DMS153 treated with DMSO at 0.1 percent for 48 hours (cell line): ENCODE results near the gene CA6.
A peak's percentile ranks its signal among the peaks of the same experiment; 100 is the strongest.
"Not testable (repeated sequence)": the region's sequence is repeated elsewhere in the genome, so short reads cannot be mapped to it uniquely, and the experiment has no call there.

Source experiments
- DNase-seq: peaks from one replicate; lab custom pipeline; 2025; ENCODE audit not compliant: unreplicated experiment; lab: John Stamatoyannopoulos, UW

The CA6 gene

DNA sequence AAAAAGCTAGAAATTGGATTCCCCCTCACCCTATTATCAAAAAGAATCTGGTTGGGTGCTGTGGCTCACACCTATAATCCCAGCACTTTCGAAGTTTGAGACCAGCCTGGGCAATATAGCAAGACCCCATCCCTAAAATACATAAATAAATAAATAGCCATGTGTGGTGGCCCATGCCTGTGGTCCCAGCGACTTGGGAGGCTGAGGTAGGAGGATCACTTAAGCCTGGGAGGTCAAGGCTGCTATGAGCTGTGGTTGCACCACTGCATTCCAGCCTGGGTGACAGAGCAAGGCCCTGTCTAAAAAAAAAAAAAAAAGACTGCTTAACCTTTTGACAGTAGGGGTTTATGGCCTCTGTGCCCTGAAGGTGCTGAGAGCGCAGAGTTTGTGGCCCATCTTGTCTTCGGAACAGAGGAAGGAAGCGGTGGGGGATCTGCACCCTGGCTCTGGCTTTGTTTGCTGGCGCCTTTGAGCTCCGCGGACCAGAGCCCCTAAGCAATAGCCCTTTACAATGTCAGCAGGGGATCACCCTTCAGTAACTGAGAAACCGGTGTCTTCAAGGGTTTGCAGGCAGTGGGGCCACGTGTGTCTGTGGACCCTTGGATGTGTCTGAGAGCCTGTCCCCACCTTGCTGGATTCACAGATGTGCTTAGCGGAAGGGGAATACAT is 58.5 kb downstream of the CA6 start:
- no peak for DNase-seq

DNA sequence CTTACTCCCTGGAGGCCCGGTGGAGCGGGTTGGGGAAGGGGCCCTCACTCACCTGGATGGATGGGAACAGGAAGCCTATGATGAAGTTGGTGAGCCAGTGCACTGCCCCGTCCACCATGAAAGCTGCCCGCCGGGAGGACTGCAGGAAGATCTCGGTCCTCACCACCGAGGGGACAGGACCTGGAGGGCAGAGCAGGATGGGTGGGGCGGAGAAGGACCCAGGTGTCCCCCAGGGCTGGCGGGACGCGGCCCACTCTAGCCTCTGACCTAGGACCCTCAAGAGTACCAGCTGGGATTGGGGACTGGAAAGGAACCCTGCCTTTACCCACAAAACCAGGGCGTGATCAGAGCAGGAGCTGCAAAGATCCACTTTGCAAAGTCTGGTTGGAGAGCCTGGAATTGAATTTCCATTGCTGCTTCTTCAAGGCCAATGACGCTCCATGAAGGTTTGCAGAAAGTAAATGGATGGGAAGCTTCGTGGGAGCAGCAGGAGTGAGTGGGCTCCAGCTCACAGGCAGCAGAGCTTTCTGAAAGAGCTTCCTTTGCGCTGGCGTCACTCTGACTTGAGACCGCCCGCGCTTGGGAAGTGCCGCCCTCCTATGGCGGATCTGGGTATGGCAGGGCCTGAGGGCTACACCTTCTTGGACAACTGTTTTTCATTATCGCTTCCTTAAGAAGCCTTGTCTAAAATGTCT is 59.2 kb downstream of the CA6 start:
- DNase-seq, result peak; percentile 19

DNA sequence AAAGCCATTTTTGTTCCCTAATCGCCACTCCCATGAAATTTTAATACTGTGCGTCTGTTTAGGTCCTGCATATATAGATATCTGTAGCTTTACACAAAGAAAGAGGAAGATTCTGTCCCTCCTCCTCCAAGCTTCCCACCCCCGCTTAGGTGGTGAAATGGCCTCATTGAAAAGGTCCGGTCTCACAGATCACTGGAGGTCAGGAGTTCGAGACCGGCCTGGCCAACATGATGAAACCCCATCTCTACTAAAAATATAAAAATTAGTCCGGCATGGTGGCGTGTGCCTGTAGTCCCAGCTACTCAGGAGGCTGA is 59.7 kb downstream of the CA6 start:
- DNase-seq, result no peak

DNA sequence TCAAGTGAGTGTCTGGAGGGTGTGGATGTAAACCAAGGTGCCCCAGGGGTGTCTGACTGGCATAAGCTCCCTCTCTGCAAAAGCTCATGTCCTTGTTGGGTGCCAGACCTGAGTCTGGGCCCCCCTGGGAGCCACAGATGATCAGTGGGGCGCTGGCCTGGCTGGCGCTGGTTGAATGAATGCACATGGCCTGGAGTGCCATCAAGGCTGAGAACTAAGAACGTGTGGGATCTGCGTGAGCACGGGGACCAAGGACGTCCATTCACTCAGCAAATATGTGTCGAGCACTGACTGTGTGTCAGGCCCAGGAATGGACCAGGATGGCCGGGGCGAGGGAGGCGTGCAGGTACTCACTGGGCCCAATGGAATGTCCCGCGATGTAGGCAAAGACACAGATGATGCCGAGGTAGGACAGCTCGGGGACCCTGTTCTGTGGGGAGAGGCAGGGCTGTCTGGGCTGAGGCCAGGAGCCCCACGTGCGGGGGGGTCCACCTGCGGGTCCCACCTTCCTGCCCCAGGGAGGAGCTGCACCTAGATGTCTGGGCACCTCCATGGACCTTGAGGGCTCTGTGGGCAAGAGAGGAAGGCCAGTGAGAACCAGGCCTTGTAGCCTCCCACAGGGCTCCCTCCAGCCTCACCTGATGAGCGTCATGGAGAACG is 61.4 kb downstream of the CA6 start:
- no peak for DNase-seq

DNA sequence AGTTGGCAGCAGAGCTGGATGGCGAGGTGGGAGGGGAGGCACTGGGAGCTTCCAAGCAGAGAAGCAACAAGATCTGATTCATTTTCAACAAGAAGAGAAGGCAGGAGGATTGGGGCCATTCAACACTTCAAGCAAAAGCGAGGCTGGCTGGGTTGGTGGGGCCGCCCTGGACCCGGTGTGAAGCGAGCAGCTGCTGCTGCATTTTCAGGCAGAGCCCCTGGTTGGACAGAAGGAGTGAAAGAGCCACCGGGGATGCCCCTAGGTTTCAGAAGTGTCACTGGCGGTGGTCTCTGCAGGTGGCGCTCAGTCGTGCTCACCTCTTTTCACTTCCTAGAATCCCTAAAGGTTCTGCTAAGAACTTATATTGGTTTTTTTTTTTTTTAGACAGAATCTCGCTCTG is 62.6 kb downstream of the CA6 start:
- DNase-seq, result no peak

DNA sequence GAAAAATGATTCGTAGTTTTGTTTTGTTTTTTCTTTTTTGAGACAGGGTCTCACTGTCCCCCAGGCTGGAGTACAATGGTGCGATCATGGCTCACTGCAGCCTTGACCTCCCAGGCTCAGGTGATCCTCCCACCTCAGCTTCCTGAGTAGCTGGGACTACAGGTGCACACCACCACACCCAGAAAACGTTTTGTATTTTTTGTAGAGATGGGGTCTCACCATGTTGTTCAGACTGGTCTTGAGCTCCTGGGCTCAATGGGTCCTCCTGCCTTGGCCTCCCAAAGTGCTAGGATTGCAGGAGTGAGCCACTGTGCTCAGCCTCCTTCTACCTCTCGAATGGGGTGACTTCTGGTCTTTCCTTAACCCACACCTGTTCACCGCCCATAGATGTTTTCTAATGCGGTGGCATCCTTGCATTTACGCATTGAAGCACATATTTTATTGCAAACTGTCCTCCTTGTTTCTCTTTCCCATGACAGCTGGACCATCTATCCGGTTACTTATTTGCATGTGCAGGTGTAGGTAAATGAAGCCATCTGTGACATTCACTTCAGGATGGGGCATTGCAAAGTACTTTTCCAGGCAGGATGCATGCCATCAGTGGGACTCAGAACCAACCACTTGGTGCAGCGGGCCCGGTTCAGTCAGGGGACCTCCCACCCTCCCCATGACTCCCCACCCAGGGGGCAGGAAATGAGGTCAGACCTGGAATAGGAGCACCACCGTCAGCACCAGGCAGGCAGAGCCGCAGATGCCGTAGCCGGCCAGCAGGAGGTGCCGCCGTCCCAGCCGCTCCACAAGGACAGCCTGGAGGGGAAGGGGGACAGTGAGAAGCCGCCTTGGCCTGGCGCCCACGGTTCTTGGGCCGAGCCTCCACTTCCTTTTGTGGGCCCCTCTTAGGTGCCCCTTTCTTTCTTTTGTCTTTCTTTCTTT is 64.0 kb downstream of the CA6 start:
- no peak for DNase-seq

DNA sequence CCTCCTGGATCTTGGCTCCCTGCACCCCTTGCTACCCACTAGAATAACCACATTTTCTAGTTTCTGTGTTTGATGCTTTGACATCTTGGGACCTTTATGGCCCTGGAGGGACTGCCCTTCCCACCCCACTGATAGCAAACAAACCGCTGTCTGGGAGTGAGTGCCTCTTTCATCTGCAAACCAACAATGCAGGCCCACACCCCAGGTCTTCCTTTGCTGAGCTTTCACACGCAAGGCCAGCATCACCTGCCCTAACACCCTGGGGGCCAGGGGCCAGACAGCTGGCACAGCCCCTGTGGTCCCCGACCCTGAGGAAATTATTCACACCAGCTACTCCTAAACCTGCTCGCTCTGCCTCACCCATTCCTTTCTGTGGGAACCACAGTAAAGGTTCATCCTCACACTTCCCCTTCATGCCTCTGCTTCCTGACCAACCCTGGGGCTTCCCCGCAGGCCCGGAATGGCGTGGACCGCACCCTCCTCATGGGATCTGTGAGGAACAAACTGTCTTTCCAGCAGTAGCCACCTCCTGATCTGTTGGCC is 65.2 kb downstream of the CA6 start:
- no peak for DNase-seq

DNA sequence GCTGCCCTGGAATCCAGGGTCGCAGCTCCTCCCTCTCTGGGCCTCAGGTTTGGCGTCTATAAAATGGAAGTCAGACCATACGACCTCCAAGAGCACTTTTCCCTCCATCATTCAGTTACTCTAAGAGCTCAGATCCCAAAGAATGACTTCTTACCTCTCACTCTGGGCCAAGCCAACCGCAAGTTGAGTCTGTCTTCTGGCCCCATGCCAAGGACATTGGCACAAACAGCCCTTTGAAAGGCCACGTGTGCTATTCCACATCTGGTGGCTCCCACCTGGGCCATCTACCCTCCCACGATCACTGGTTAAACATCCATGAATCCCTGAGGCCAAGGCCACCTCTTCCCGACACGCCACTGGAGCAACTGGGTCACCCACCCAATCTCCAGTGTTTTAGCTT is 68.2 kb downstream of the CA6 start:
- DNase-seq, result no peak

DNA sequence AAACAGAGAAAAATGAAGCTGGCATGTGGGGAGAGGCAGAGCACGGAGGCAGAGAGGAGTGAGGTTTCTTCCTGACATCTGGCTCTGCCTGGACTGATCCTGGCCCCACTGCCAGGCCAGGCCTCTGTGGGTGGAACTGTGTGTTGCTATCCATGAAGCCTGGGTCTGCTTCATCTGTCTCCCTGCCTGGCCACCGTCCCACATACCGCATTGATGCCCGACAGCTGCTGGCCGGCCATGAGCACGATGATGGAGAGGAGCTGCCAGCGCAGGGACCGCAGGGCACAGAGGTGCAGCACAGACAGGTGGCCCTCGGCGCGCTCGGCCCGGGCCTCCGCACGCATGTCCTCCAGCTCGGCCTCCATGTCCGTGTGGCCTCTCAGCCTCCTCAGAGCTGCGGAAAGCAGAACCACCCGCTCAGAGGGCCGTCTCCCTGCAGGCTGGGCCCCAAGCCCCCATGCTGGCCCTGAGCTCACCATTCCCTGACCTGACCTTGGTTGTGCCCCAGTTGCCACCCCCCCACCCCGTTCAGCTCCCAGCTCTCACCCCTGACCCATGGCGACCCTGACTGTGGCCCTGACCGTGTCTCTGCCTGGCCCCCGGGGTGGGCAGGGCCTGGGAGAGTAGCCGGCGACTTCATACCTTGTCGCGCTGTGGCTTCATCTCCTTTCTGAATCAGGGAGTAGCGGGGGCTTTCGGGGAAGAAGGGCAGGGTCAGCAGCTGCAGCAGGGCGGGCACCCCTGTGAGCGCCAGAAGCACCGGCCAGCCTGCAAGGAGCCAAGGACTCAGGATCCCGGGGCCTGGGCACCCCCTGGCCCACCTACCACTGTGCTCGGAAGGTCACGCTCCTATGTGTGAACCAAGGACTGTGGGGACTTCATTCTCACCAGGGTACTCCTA is 69.1 kb downstream of the CA6 start:
- DNase-seq, result no peak

DNA sequence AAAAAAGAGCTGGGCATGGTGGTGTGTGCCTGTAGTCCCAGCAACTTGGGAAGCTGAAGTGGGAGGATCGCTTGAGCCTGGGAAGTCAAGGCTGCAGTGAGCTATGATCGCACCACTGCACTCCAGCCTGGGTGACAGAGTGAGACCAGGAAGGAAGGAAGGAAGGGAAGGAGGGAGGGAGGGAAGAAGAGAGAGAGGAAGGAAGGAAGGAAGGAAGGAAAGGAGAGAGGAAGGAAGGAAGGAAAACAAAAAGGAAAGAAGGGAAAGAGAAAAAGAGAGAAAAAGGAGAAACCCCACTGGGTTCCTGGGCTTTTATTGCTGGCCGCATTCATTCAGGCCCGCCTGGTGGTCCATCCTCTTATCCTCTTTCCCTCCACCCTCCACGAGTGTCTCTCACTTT is 70.8 kb downstream of the CA6 start:
- no peak for DNase-seq

DNA sequence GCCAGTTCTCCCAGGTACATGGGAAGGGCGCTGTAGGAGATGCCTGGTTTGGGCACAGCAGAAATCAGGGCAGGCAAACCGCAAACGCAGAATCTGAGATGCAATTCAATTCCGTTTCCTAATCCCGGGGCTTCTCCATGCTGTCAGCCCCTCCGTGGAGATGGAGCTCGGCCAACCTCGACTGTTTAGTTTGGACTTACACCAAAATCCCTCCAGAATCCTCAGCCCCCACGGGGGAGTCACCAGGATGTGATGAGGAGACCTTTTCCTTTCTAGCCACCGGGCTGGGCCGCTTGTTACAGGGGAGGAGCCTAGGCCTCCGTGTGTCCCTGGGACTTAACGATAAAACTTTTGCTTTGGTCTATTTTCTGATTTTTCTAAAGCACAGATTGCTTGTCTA is 72.7 kb downstream of the CA6 start:
- no peak for DNase-seq

DNA sequence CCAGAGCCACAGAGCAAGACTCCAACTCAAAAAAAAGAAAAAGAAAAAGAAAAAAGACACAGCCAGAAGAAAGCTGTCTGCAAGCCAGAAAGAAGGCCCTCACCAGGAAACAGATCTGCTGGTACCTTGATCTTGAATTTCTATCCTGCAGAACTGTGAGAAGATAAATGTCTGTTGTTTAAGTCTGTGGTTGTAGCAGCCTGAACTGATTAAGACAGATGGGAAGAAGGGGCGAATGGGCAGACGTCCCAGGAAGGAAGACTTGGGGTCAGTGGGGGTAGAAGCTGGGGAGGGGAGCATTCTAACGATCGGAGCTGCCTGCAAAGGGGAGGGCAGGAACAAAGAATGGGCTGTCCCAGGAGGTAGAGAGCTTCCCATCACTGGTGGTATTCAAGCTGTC is 74.2 kb downstream of the CA6 start:
- DNase-seq, result no peak

DNA sequence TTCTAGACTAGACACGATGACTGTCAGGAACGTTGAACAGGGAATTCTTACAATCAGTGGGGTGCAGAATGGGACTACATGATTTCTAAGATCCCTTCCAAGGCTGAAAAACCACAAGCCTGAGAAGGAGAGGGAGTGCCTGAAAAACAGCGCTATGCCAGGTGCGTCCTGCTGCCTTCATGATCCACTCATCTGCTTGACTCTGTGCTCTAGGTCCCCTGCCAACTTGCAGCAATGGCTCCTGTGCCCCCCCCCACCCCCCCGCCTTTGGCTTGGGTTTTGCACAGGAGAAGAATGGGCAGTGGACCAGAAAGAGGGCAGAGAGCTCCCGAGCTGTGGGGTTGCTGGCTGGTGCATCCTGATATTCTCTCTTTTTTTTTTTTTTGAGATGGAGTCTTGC is 74.6 kb downstream of the CA6 start:
- no peak for DNase-seq

DNA sequence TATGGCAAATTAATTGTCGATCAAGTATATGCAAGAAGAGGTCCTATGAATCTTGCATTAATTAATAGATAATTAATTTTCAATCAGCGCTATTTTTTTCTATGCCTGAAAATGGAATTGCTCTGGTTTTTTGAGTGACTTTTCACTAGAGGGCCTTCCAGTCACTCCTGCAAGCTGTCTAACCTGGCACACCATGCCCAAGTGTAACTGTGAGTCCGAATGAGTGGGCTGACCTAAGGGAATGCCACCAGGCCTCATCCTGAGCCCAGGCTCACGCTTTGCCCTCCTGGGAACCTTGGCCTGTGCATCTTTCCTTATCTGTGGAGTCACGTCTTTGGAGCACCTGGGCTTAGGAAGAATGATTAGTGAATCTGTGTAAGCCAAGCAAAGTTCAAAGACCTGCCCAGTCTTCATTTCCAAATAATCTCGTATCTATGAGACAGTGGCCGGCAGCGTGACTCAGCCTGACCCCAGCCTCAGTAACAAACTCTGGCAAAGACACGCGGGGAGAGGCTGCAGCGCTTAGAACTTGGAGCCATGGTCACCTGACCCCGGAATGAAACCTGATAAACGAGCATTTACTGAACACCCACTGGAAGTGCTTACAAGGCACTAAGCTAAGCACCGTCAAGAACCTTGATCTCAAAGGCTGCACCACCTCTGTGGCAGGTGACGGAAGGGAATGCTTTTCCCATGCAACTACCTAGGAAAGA is 76.5 kb downstream of the CA6 start:
- DNase-seq, result not testable (repeated sequence)

DNA sequence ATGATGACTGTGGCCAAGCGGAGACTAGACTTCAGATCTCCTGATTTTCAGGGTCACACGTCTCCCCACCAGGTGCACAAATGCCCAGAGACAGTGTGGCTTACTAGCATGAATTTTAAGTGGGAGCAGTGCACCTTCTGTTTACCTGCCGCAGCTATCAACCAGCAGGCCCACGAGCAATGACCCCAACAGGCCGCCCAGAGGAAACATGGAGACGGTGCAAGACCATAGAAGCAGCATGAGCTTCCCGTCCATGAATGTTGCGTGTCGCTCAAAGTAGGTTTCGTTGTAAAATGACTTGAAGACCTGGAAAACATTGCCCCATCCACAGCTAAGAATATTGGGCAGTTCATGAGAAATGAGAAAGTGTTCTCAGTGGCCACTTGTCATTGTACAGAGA is 77.1 kb downstream of the CA6 start:
- no peak for DNase-seq
